Activated naive CD4-positive, alpha-beta T cell treated with anti-CD3 and anti-CD28 coated beads for 36 hours (primary cell): ENCODE results near the gene ALDH1A3. TPM values are rescaled to one million over a fixed set of nuclear protein-coding genes. Genes with fewer than 3 reads are reported as not detected.
A peak's percentile ranks its signal among the peaks of the same experiment; 100 is the strongest.

Source experiments
- CTCF ChIA-PET: fragments of 350-600 bp; sonication (Branson Sonifier 250); formaldehyde crosslinking; loops from one replicate; lab custom pipeline; 2021; ENCODE audit warnings: antibody characterized with exemption; lab: Charles Lee
- DNase-seq: peaks from one replicate; pipeline ENCODE4 v3.0.0-alpha.2; 2020
- H3K27ac Mint-ChIP-seq: one replicate; pipeline ENCODE4 v1.8.0; 2021; ENCODE audit warnings: mild to moderate bottlenecking, mixed read lengths
- H3K27me3 Mint-ChIP-seq: one replicate; pipeline ENCODE4 v1.8.0; 2021; ENCODE audit warnings: low read depth, mixed read lengths
- H3K36me3 Mint-ChIP-seq: one replicate; pipeline ENCODE4 v1.8.0; 2021; ENCODE audit warnings: low read depth, mixed read lengths
- H3K4me1 Mint-ChIP-seq: one replicate; pipeline ENCODE4 v1.8.0; 2021; ENCODE audit warnings: low read depth, mixed read lengths
- H3K4me3 Mint-ChIP-seq: one replicate; pipeline ENCODE4 v1.8.0; 2021; ENCODE audit warnings: mild to moderate bottlenecking, moderate library complexity, mixed read lengths
- H3K9me3 Mint-ChIP-seq: one replicate; pipeline ENCODE4 v1.8.0; 2021; ENCODE audit warnings: mixed read lengths
- intact Hi-C: fragments of 100-400 bp; cut with micrococcal nuclease; formaldehyde crosslinking; loops from one replicate; pipeline ENCODE4 v1.15.1; 2023
- total RNA-seq, 2 experiments: library from RNA; stranded (reverse); gene quantifications; one replicate each; pipeline ENCODE4 v1.2.3, GENCODE V29; 2021

ALDH1A3 gene
- total RNA-seq, 2 experiments from 2014 or later = not detected

- no peak for DNase-seq
- peaks cover 3% of the 10 kb centered on the region for H3K9me3 Mint-ChIP-seq
- no peak overlapping the region for H3K27ac Mint-ChIP-seq
- no peak overlapping the region for H3K4me3 Mint-ChIP-seq
- H3K36me3 Mint-ChIP-seq = peaks cover 1% of the 10 kb centered on the region
- H3K27me3 Mint-ChIP-seq = peaks cover 7% of the 10 kb centered on the region
- intact Hi-C loops = no loop called here
- CTCF ChIA-PET = no interaction called here
- no peaks in the 10 kb centered on the region for H3K4me1 Mint-ChIP-seq
Measured at GRCh38 chr15:100862162-100862561, 17.5 kb upstream of the ALDH1A3 start.

GRCh38 chr15:100863075-100863795 is 16.4 kb upstream of the ALDH1A3 start:
- CTCF ChIA-PET = no interaction called here
- no peak overlapping the region for H3K27ac Mint-ChIP-seq
- H3K4me3 Mint-ChIP-seq = no peak overlapping the region
- peaks cover 3% of the 10 kb centered on the region for H3K9me3 Mint-ChIP-seq
- intact Hi-C loops = no loop called here
- no peaks in the 10 kb centered on the region for H3K4me1 Mint-ChIP-seq
- H3K27me3 Mint-ChIP-seq = peaks cover 7% of the 10 kb centered on the region
- H3K36me3 Mint-ChIP-seq = peaks cover 1% of the 10 kb centered on the region
- no peak for DNase-seq

GRCh38 chr15:100863796-100864267 is 15.8 kb upstream of the ALDH1A3 start:
- CTCF ChIA-PET = no interaction called here
- H3K4me3 Mint-ChIP-seq = no peak overlapping the region
- H3K27me3 Mint-ChIP-seq = peaks cover 7% of the 10 kb centered on the region
- no peak for DNase-seq
- H3K4me1 Mint-ChIP-seq = no peaks in the 10 kb centered on the region
- H3K27ac Mint-ChIP-seq = no peak overlapping the region
- intact Hi-C loops = no loop called here
- peaks cover 1% of the 10 kb centered on the region for H3K36me3 Mint-ChIP-seq
- peaks cover 3% of the 10 kb centered on the region for H3K9me3 Mint-ChIP-seq

GRCh38 chr15:100866386-100867330 is 13.0 kb upstream of the ALDH1A3 start:
- Mint-ChIP-seq H3K4me3 (no peak overlapping the region), H3K4me1 (no peaks in the 10 kb centered on the region), H3K36me3 (no peaks in the 10 kb centered on the region), H3K27me3 (peaks cover 7% of the 10 kb centered on the region), H3K27ac (no peak overlapping the region), H3K9me3 (no peaks in the 10 kb centered on the region)
- CTCF ChIA-PET = interaction anchor here (1.3 kb wide), 1 partner anchor 8 kb away, joined by 4 read pairs; no protein-coding TSS in a partner anchor
- intact Hi-C loops = no loop called here
- no peak for DNase-seq

- Mint-ChIP-seq H3K9me3 (no peaks in the 10 kb centered on the region), H3K4me1 (no peaks in the 10 kb centered on the region), H3K36me3 (no peaks in the 10 kb centered on the region), H3K27ac (no peak overlapping the region), H3K4me3 (no peak overlapping the region), H3K27me3 (peaks cover 7% of the 10 kb centered on the region)
- CTCF ChIA-PET = no interaction called here
- intact Hi-C loops = no loop called here
- DNase-seq = no peak
Measured at GRCh38 chr15:100867433-100867832, 12.2 kb upstream of the ALDH1A3 start.

- CTCF ChIA-PET = interaction anchor here (0.5 to 2.4 kb wide), 8 partner anchors 9 to 519 kb away, joined by 3 to 10 read pairs (median 4); no protein-coding TSS in a partner anchor
Measured at GRCh38 chr15:100869151-100869999, 10.3 kb upstream of the ALDH1A3 start.

GRCh38 chr15:100873029-100873677 is 6.5 kb upstream of the ALDH1A3 start:
- Mint-ChIP-seq H3K4me1 (no peaks in the 10 kb centered on the region), H3K27ac (no peak overlapping the region), H3K27me3 (peaks cover 26% of the 10 kb centered on the region), H3K36me3 (no peaks in the 10 kb centered on the region), H3K4me3 (no peak overlapping the region), H3K9me3 (no peaks in the 10 kb centered on the region)
- intact Hi-C loops = loop anchor here (1.0 to 5.0 kb wide), 3 partner anchors 134 to 523 kb away; no protein-coding TSS in a partner anchor
- CTCF ChIA-PET = interaction anchor here (0.6 to 3.0 kb wide), 24 partner anchors 9 to 523 kb away, joined by 3 to 11 read pairs (median 3); no protein-coding TSS in a partner anchor
- DNase-seq = peak; percentile 74

More at GRCh38 chr15:100869151-100869999, 10.3 kb upstream of the ALDH1A3 start:
- Mint-ChIP-seq H3K9me3 (no peaks in the 10 kb centered on the region), H3K4me1 (no peaks in the 10 kb centered on the region), H3K4me3 (no peak overlapping the region), H3K36me3 (no peaks in the 10 kb centered on the region), H3K27me3 (peaks cover 3% of the 10 kb centered on the region), H3K27ac (no peak overlapping the region)
- DNase-seq = peak; percentile 40
- intact Hi-C loops = no loop called here

GRCh38 chr15:100875495-100875894 is 4.1 kb upstream of the ALDH1A3 start:
- Mint-ChIP-seq H3K9me3 (no peaks in the 10 kb centered on the region), H3K4me1 (peaks cover 6% of the 10 kb centered on the region), H3K36me3 (no peaks in the 10 kb centered on the region), H3K27ac (no peak overlapping the region), H3K4me3 (no peak overlapping the region), H3K27me3 (peaks cover 36% of the 10 kb centered on the region)
- intact Hi-C loops = no loop called here
- DNase-seq = no peak
- CTCF ChIA-PET = interaction anchor here (0.7 to 1.7 kb wide), 7 partner anchors 10 to 248 kb away, joined by 3 to 8 read pairs (median 4); no protein-coding TSS in a partner anchor

GRCh38 chr15:100875976-100876375 is 3.7 kb upstream of the ALDH1A3 start:
- H3K36me3 Mint-ChIP-seq = no peaks in the 10 kb centered on the region
- H3K4me1 Mint-ChIP-seq = peaks cover 9% of the 10 kb centered on the region
- DNase-seq = no peak
- no peaks in the 10 kb centered on the region for H3K9me3 Mint-ChIP-seq
- no peak overlapping the region for H3K27ac Mint-ChIP-seq
- peaks cover 41% of the 10 kb centered on the region for H3K27me3 Mint-ChIP-seq
- H3K4me3 Mint-ChIP-seq = no peak overlapping the region
- intact Hi-C loops = no loop called here
- CTCF ChIA-PET = interaction anchor here (1.0 to 1.7 kb wide), 4 partner anchors 16 to 249 kb away, joined by 3 to 8 read pairs (median 4); no protein-coding TSS in a partner anchor

GRCh38 chr15:100877551-100877950 is 2.1 kb upstream of the ALDH1A3 start:
- peaks cover 9% of the 10 kb centered on the region for H3K4me1 Mint-ChIP-seq
- CTCF ChIA-PET = interaction anchor here (0.7 to 3.0 kb wide), 4 partner anchors 7 to 528 kb away, joined by 3 to 7 read pairs (median 6); no protein-coding TSS in a partner anchor
- H3K27me3 Mint-ChIP-seq = peaks cover 56% of the 10 kb centered on the region
- H3K9me3 Mint-ChIP-seq = no peaks in the 10 kb centered on the region
- no peak for DNase-seq
- no peak overlapping the region for H3K27ac Mint-ChIP-seq
- H3K4me3 Mint-ChIP-seq = no peak overlapping the region
- no peaks in the 10 kb centered on the region for H3K36me3 Mint-ChIP-seq
- intact Hi-C loops = no loop called here

GRCh38 chr15:100878130-100878529 is 1.5 kb upstream of the ALDH1A3 start:
- CTCF ChIA-PET = interaction anchor here (0.7 to 3.0 kb wide), 4 partner anchors 8 to 528 kb away, joined by 3 to 7 read pairs (median 6); no protein-coding TSS in a partner anchor
- peaks cover 61% of the 10 kb centered on the region for H3K27me3 Mint-ChIP-seq
- H3K36me3 Mint-ChIP-seq = no peaks in the 10 kb centered on the region
- DNase-seq = no peak
- peaks cover 9% of the 10 kb centered on the region for H3K4me1 Mint-ChIP-seq
- no peaks in the 10 kb centered on the region for H3K9me3 Mint-ChIP-seq
- intact Hi-C loops = no loop called here
- H3K27ac Mint-ChIP-seq = no peak overlapping the region
- H3K4me3 Mint-ChIP-seq = peak overlapping the region; percentile 68
